Lung (tissue), 12 donors: ENCODE data around the gene RINT1. TPM values are rescaled to one million over a fixed set of nuclear protein-coding genes. Genes with fewer than 3 reads are reported as not detected.

Source experiments
- ATAC-seq: fragments of 200-7000 bp; cut with Tn5 transposase; one replicate; pipeline ENCODE4 v1.9.1; 2020; ENCODE audit warnings: moderate number of reproducible peaks; ENCODE audit not compliant: insufficient read depth, low FRiP score
- DNase-seq, 3 donors: peaks; one replicate each; pipeline ENCODE4 v3.0.0-alpha.2; 2013 to 2017
- H3K27ac ChIP-seq, 2 donors: one replicate each; pipeline ENCODE4 v1.5.1; 2013; ENCODE audit warnings: mild to moderate bottlenecking in 2 of 2, moderate library complexity in 2 of 2, control low read depth in 1 of 2, inconsistent platforms in 1 of 2, low read depth in 1 of 2, low read length in 1 of 2
- H3K27me3 ChIP-seq, 3 donors: one replicate each; pipeline ENCODE4 v1.5.1; 2013; ENCODE audit warnings: low read length in 2 of 3; ENCODE audit not compliant: control insufficient read depth in 3 of 3, insufficient read depth in 3 of 3
- H3K36me3 ChIP-seq, 4 donors: one replicate each; pipeline ENCODE4 v1.5.1; 2013; ENCODE audit warnings: low read length in 4 of 4, mild to moderate bottlenecking in 1 of 4, moderate library complexity in 1 of 4; ENCODE audit not compliant: control insufficient read depth in 4 of 4, insufficient read depth in 4 of 4
- H3K4me1 ChIP-seq, 5 donors: one replicate each; pipeline ENCODE4 v1.5.1; 2013; ENCODE audit warnings: low read length in 5 of 5, mild to moderate bottlenecking in 2 of 5, moderate library complexity in 1 of 5; ENCODE audit not compliant: control insufficient read depth in 5 of 5, insufficient read depth in 5 of 5
- H3K4me3 ChIP-seq: one replicate; pipeline ENCODE4 v1.5.1; 2013; ENCODE audit warnings: mild to moderate bottlenecking, control low read depth, moderate library complexity
- H3K9ac ChIP-seq, 2 donors: one replicate each; pipeline ENCODE4 v1.5.1; 2013; ENCODE audit warnings: low read length in 2 of 2, control low read depth in 1 of 2; ENCODE audit not compliant: insufficient read depth in 1 of 2
- H3K9me3 ChIP-seq, 4 donors: one replicate each; pipeline ENCODE4 v1.5.1; 2013; ENCODE audit warnings: low read length in 3 of 4, mild to moderate bottlenecking in 1 of 4, moderate library complexity in 1 of 4; ENCODE audit not compliant: control insufficient read depth in 4 of 4, insufficient read depth in 3 of 4
- WGBS, 2 donors: extraction: QIAGEN DNeasy Blood & Tissue Kit; methylation state at CpG; one replicate each; pipeline ENCODE4 v1.1.7; 2013; 5-methylcytosine and 5-hydroxymethylcytosine counted together
- polyA plus RNA-seq, 2 donors: library from polyadenylated mRNA; stranded (reverse); fragments of 200-250 nt; gene quantifications; one replicate each; pipeline ENCODE4 v1.2.1, GENCODE V29; 2013
- total RNA-seq, 2 donors: library from RNA; depleted of rRNA in 1 of 2; stranded (reverse); fragments of >200 nt in 1 of 2; gene quantifications; one replicate each; pipeline ENCODE4 v1.2.1, GENCODE V29; 2014 to 2021
- TF ChIP-seq, protein P1 (sequence below): IDR thresholded peaks from 2 replicates; pipeline ENCODE4 v1.5.1; 2012; ENCODE audit warnings: mild to moderate bottlenecking; ENCODE audit errors: control extremely low read depth, extremely low read depth
- donor health status: control.
- donor health status: control.
- donor health status: Bipolar disorder and iron deficiency.
- donor health status: healthy.
- donor health status: DM: yes; HTN: yes; CAD: no.

The RINT1 gene
- total and polyA plus RNA-seq, 4 donors, result 8.4 to 21.9 (median 18.1) TPM

DNA sequence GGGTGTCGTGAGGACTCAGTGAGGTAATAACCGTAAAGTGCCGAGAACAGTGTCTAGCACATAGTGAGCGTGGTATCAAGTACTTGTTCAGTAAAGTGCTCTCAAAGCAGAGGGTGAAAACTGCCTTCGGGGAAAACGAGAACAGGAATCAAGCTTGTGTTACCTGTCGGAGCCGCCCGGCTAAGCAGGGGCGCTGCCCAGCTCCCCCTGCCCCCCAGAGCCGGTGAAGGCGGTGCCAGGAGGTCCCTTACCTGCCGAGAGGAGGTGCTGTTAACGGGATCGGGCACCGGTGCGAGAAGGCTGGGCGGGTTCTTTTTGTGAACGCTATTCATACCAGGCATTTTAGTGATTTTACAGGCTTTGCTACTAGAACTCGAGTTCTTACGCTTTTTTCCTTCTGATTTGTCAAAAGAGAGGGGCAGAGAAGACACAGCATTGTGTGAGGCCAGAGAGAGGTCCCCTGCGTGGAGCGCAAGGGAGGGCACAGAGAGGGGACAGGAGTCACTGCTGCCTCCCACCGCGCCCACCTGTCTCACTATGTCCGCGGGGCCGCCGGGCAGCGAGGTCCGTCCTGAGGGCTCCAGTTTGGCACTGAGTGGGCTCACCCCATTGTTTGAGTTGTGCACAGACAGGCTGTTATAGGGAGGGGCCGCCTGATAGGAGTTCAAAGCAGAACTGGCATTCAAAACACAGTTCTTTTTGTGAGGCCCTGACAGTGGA is 81.8 kb downstream of the RINT1 start:
- no peak for ATAC-seq
- DNase-seq, result no peak
- Histone ChIP-seq H3K9ac (no peak overlapping the region), H3K9me3 (no peaks in the 10 kb centered on the region), H3K27ac (no peak overlapping the region), H3K4me1 (no peaks in the 10 kb centered on the region), H3K4me3 (no peak overlapping the region), H3K27me3 (no peaks in the 10 kb centered on the region), H3K36me3 (peaks cover 0 to 31% (median 17%) of the 10 kb centered on the region in 4 donors)
- 90 to 93% methylated on average over 32 of the region's 32 CpGs for WGBS, 2 donors
- TF ChIP-seq, protein P1, sequence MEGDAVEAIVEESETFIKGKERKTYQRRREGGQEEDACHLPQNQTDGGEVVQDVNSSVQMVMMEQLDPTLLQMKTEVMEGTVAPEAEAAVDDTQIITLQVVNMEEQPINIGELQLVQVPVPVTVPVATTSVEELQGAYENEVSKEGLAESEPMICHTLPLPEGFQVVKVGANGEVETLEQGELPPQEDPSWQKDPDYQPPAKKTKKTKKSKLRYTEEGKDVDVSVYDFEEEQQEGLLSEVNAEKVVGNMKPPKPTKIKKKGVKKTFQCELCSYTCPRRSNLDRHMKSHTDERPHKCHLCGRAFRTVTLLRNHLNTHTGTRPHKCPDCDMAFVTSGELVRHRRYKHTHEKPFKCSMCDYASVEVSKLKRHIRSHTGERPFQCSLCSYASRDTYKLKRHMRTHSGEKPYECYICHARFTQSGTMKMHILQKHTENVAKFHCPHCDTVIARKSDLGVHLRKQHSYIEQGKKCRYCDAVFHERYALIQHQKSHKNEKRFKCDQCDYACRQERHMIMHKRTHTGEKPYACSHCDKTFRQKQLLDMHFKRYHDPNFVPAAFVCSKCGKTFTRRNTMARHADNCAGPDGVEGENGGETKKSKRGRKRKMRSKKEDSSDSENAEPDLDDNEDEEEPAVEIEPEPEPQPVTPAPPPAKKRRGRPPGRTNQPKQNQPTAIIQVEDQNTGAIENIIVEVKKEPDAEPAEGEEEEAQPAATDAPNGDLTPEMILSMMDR, result no peak

- no peaks in the 10 kb centered on the region for H3K27me3 ChIP-seq
- H3K9ac ChIP-seq, result no peak overlapping the region
- peaks cover 0 to 31% (median 18%) of the 10 kb centered on the region in 4 donors for H3K36me3 ChIP-seq
- ATAC-seq (no peak), DNase-seq (no peak)
- TF ChIP-seq, protein P1, result no peak
- H3K4me3 ChIP-seq, result no peak overlapping the region
- no peak overlapping the region for H3K27ac ChIP-seq
- 88 to 91% methylated on average over 20 of the region's 20 CpGs for WGBS, 2 donors
- no peaks in the 10 kb centered on the region for H3K4me1 ChIP-seq
- H3K9me3 ChIP-seq, result no peaks in the 10 kb centered on the region
Observed at GRCh38 chr7:105614341-105614840, 82.4 kb downstream of the RINT1 start.

Other genes starting within 250 kb of the RINT1 start
- gene SRPK2, start 143.3 kb upstream of the RINT1 start, total RNA-seq, result 10 to 100 TPM; 33.3 to 71.2 TPM
- gene SRPK2, start 143.3 kb upstream of the RINT1 start, polyA plus RNA-seq, result 10 to 100 TPM; 10.8 to 13.1 TPM
- gene PUS7, start 9.9 kb upstream of the RINT1 start, total RNA-seq, result 10 to 100 TPM; 12.4 to 16.7 TPM
- 1 to 10 TPM; 5.0 to 9.2 TPM for gene PUS7, start 9.9 kb upstream of the RINT1 start, polyA plus RNA-seq
- 10 to 100 TPM; 18.5 to 23.2 TPM for gene EFCAB10, start 49.3 kb downstream of the RINT1 start, total RNA-seq
- gene EFCAB10, start 49.3 kb downstream of the RINT1 start, polyA plus RNA-seq, result 1 to 10 TPM; 4.5 to 7.0 TPM